ENCODE data around the gene SLC6A4. TPM values are rescaled to one million over a fixed set of nuclear protein-coding genes. Genes with fewer than 3 reads are reported as not detected.
A peak's percentile ranks its signal among the peaks of the same experiment; 100 is the strongest.

SLC6A4 gene
- polyA plus RNA-seq, 3 donors, result not detected

DNA sequence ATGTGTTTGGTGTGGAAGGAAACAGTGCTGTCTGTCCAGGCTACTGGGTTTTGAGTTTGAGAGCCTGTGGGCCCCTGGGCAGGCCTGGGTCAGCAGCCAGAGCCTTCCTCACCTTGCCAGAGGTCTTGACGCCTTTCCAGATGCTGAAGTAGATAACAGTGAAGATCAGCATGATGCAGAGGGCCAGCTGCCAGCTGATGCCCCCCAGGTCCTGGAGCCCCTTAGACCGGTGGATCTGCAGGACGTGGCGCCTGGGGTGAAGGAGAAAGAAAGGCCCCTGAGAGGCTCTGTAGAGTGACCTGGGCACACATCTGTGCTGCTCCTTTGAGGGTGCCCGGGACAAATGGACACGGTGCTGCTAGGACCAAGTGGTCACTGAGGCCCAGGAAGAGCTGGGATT, 18.4 kb downstream of the SLC6A4 start:
- H3K4me2 ChIP-seq (replicated peaks; ENCODE audit: extremely low read depth, low read length, poor library complexity, severe bottlenecking), result no peak overlapping the region
- no peak overlapping the region for H3K4me3 ChIP-seq (replicated peaks in 1 of 3; ENCODE audit: low read depth in 2 of 3, low read length in 3 of 3)
- no peaks in the 10 kb centered on the region for H3K27me3 ChIP-seq (ENCODE audit: control insufficient read depth in 2 of 2, insufficient read depth in 2 of 2, low read length in 2 of 2)
- no peaks in the 10 kb centered on the region for H4K20me1 ChIP-seq (ENCODE audit: insufficient read depth, low read length)
- WGBS (ENCODE audit: insufficient coverage), result 97% methylated on average over 6 of the region's 6 CpGs
- no peaks in the 10 kb centered on the region for H3K36me3 ChIP-seq (replicated peaks in 1 of 2; ENCODE audit: control insufficient read depth in 1 of 2, insufficient read depth in 2 of 2, low read length in 2 of 2)
- DNase-seq, result no peak
- no peak overlapping the region for H3K4me3 Mint-ChIP-seq
- no peaks in the 10 kb centered on the region for H3K36me3 Mint-ChIP-seq
- H3K27ac Mint-ChIP-seq, result no peak overlapping the region
- TF ChIP-seq, protein P1, sequence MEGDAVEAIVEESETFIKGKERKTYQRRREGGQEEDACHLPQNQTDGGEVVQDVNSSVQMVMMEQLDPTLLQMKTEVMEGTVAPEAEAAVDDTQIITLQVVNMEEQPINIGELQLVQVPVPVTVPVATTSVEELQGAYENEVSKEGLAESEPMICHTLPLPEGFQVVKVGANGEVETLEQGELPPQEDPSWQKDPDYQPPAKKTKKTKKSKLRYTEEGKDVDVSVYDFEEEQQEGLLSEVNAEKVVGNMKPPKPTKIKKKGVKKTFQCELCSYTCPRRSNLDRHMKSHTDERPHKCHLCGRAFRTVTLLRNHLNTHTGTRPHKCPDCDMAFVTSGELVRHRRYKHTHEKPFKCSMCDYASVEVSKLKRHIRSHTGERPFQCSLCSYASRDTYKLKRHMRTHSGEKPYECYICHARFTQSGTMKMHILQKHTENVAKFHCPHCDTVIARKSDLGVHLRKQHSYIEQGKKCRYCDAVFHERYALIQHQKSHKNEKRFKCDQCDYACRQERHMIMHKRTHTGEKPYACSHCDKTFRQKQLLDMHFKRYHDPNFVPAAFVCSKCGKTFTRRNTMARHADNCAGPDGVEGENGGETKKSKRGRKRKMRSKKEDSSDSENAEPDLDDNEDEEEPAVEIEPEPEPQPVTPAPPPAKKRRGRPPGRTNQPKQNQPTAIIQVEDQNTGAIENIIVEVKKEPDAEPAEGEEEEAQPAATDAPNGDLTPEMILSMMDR (IDR thresholded peaks at IDR 0.05), result no peak
- H3K9me3 Mint-ChIP-seq, result peaks cover 0 to 1% (median 0%) of the 10 kb centered on the region in 7 donors
- no peaks in the 10 kb centered on the region for H3K4me1 Mint-ChIP-seq
- no peaks in the 10 kb centered on the region for H3K9me3 ChIP-seq (replicated peaks in 1 of 2; ENCODE audit: control insufficient read depth in 1 of 2, insufficient read depth in 1 of 2, low read length in 2 of 2)
- no peaks in the 10 kb centered on the region for H3K79me2 ChIP-seq (ENCODE audit: insufficient read depth, low read length)
- no peaks in the 10 kb centered on the region for H3K4me1 ChIP-seq (ENCODE audit: control insufficient read depth in 1 of 2, insufficient read depth in 2 of 2, low read length in 2 of 2)
- peaks cover 2 to 7% (median 3%) of the 10 kb centered on the region in 3 donors for H3K27me3 Mint-ChIP-seq (ENCODE audit: low read depth in 3 of 3)
- intact Hi-C loops (cut with micrococcal nuclease), result no loop called here
- no peak overlapping the region for H3K9ac ChIP-seq (ENCODE audit: insufficient read depth, low read length, poor library complexity, severe bottlenecking)
- H2AFZ ChIP-seq (ENCODE audit: insufficient read depth, low read depth, low read length, poor library complexity, severe bottlenecking), result no peak overlapping the region
- H3K27ac ChIP-seq (ENCODE audit: low read depth in 1 of 2, low read length in 2 of 2), result no peak overlapping the region

DNA sequence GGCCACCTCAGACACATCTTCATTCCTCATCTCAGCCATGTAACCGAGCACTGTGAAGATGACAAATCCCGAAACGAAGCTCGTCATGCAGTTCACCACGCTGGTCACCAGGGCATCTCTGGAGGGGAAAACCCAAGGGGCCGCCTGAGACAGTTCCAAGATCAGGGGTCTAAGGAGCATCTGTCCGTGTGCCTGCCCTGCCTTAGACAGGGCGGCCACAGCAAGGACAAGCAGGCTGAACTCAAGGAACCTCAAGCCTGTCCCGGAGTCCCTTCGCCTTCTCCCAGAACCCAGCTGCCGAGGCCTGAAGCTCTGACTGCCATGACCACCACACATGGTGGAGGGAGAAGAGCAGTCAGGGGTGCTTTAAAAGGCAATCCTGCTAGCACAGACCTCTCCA, 22.7 kb downstream of the SLC6A4 start:
- H3K9me3 Mint-ChIP-seq, result no peaks in the 10 kb centered on the region
- H3K27me3 Mint-ChIP-seq (ENCODE audit: low read depth in 3 of 3), result peaks cover 2 to 13% (median 11%) of the 10 kb centered on the region in 3 donors
- peak overlapping the region in 1 of 2 donors; percentile 21 for H3K4me3 Mint-ChIP-seq
- WGBS (ENCODE audit: insufficient coverage), result 96% methylated on average over 8 of the region's 11 CpGs
- no peak overlapping the region for H2AFZ ChIP-seq (ENCODE audit: insufficient read depth, low read depth, low read length, poor library complexity, severe bottlenecking)
- peaks cover 0 to 4% of the 10 kb centered on the region in 2 donors for H3K4me1 ChIP-seq (ENCODE audit: control insufficient read depth in 1 of 2, insufficient read depth in 2 of 2, low read length in 2 of 2)
- H3K79me2 ChIP-seq (ENCODE audit: insufficient read depth, low read length), result no peaks in the 10 kb centered on the region
- H3K27ac Mint-ChIP-seq, result no peak overlapping the region
- H3K27me3 ChIP-seq (ENCODE audit: control insufficient read depth in 2 of 2, insufficient read depth in 2 of 2, low read length in 2 of 2), result no peaks in the 10 kb centered on the region
- H3K9ac ChIP-seq (ENCODE audit: insufficient read depth, low read length, poor library complexity, severe bottlenecking), result no peak overlapping the region
- no peaks in the 10 kb centered on the region for H3K36me3 ChIP-seq (replicated peaks in 1 of 2; ENCODE audit: control insufficient read depth in 1 of 2, insufficient read depth in 2 of 2, low read length in 2 of 2)
- no peaks in the 10 kb centered on the region for H3K9me3 ChIP-seq (replicated peaks in 1 of 2; ENCODE audit: control insufficient read depth in 1 of 2, insufficient read depth in 1 of 2, low read length in 2 of 2)
- H3K4me2 ChIP-seq (replicated peaks; ENCODE audit: extremely low read depth, low read length, poor library complexity, severe bottlenecking), result no peak overlapping the region
- intact Hi-C loops (cut with micrococcal nuclease), result no loop called here
- DNase-seq, result no peak
- H3K36me3 Mint-ChIP-seq, result no peaks in the 10 kb centered on the region
- peaks cover 9% of the 10 kb centered on the region for H3K4me1 Mint-ChIP-seq
- TF ChIP-seq, protein P1 (IDR thresholded peaks at IDR 0.05), result no peak
- no peaks in the 10 kb centered on the region for H4K20me1 ChIP-seq (ENCODE audit: insufficient read depth, low read length)
- no peak overlapping the region for H3K4me3 ChIP-seq (replicated peaks in 1 of 3; ENCODE audit: low read depth in 2 of 3, low read length in 3 of 3)
- no peak overlapping the region for H3K27ac ChIP-seq (ENCODE audit: low read depth in 1 of 2, low read length in 2 of 2)

All from CD14-positive monocyte (primary cell).